Fibroblast of pulmonary artery (primary cell): Measurements from ENCODE around the gene KLHL10.

ENCODE experiments used
- DNase-seq: peaks from one replicate; pipeline ENCODE4 v3.0.0-alpha.2; 2010; ENCODE audit warnings: low read depth
- H3K4me3 ChIP-seq: replicated peaks from 2 replicates; pipeline ENCODE4 v1.5.1; 2011; ENCODE audit warnings: low read depth, mild to moderate bottlenecking, control low read depth, low read length, moderate library complexity
- CTCF ChIP-seq: IDR thresholded peaks from 2 replicates; pipeline ENCODE4 v1.5.1; 2011; ENCODE audit warnings: mild to moderate bottlenecking, control low read depth, low read length, inconsistent platforms; ENCODE audit errors: missing control alignments

Gene KLHL10

GRCh38 chr17:41837761-41838538 is at the start of gene KLHL10:
Gene KLHL10, plus strand, starts transcription at chr17:41837825. Its CDS starts 108 bp downstream, at chr17:41837933.
- DNase-seq, result peak; percentile 20
- TF ChIP-seq CTCF, result no peak
- H3K4me3 ChIP-seq, result no peak within 1 kb of the TSS

DNA sequence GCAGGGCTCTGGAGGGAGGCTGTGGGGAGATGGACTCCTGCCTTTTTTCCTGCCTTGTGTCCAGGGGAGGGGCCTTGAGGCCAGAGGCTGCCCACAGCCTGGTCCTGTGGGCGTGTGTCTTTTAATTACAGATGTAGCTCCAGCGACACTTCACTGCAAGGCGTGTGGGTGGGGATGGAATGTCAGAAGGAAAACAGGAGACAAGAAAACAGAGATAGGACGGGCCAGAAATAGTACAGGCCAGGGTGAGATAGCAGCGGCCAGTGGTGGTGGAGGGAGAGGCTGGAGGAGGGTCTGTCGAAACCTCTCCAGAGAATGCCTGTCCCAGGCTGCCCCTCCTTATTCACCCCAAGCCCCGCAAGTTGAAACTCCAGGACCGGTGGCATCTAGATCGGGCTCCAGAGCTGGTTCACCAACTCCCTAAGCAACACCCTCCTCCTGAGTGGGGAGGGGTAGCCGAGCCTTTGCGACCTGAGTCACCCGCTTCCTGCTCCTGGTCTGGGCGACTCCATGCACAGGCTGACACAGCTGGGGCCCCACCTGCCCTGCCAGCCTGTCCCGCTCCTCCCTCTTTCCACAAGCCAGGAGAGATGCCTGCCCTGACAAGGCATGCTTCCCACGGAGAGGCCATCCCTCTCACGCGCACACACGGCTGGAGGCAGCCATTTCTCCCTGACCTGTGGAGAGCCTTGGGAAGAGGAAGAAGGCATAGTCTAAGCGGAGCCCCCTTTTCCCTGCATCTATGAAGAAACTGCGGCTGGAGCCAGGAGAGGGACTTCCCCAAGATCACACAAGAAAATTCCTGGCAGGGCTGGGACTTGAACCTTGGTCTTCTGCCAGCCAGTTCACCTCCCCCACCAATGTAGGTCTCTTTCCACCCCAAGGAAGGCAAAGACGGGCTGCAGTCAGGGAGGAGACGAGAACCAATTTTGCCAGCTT is 44.5 kb upstream of the KLHL10 start:
- peak; percentile 87 for DNase-seq
- TF ChIP-seq CTCF, result no peak
- no peak overlapping the region for H3K4me3 ChIP-seq

GRCh38 chr17:41793784-41794539 is 43.7 kb upstream of the KLHL10 start:
- TF ChIP-seq CTCF, result no peak
- no peak overlapping the region for H3K4me3 ChIP-seq
- peak; percentile 48 for DNase-seq

GRCh38 chr17:41794540-41794975 is 43.1 kb upstream of the KLHL10 start:
- TF ChIP-seq CTCF, result no peak
- DNase-seq, result no peak
- H3K4me3 ChIP-seq, result no peak overlapping the region

- H3K4me3 ChIP-seq, result no peak overlapping the region
- TF ChIP-seq CTCF, result no peak
- DNase-seq, result no peak
Measured at GRCh38 chr17:41796121-41796895, 41.3 kb upstream of the KLHL10 start.

GRCh38 chr17:41797377-41797776 is 40.2 kb upstream of the KLHL10 start:
- no peak overlapping the region for H3K4me3 ChIP-seq
- DNase-seq, result no peak
- no peak for TF ChIP-seq CTCF
